Activated CD8-positive, alpha-beta memory T cell treated with anti-CD3 and anti-CD28 coated beads for 24 hours (primary cell): ENCODE results near the gene LYG2.
"Not testable (repeated sequence)": the region's sequence is repeated elsewhere in the genome, so short reads cannot be mapped to it uniquely, and the experiment has no call there.

Source experiments
- DNase-seq: peaks from one replicate; pipeline ENCODE4 v3.0.0-alpha.2; 2020

Gene LYG2

GRCh38 chr2:99200076-99200800, 55.2 kb downstream of the LYG2 start:
- no peak for DNase-seq

- DNase-seq: no peak
These were observed 57.2 kb downstream of the LYG2 start for GRCh38 chr2:99198103-99198841.

GRCh38 chr2:99192364-99192763, 63.1 kb downstream of the LYG2 start:
- DNase-seq: not testable (repeated sequence)
